GM10248 (cell line): ENCODE data around the gene NR2C2.

Experiments used
- CTCF ChIA-PET: fragments of 300-600 bp; sonication (Branson Sonifier 250); formaldehyde crosslinking; extraction: SDS; loops from one replicate; lab custom pipeline; 2021; ENCODE audit warnings: antibody characterized with exemption; lab: Yijun Ruan, JAX
- POLR2A ChIA-PET: fragments of 350-650 bp; sonication (Branson Sonifier 250); formaldehyde crosslinking; extraction: SDS; loops from one replicate; lab custom pipeline; 2020; ENCODE audit warnings: antibody characterized with exemption; lab: Yijun Ruan, JAX
- DNase-seq: peaks from one replicate; pipeline ENCODE4 v3.0.0; 2012; ENCODE audit errors: extremely low spot score
- CTCF ChIP-seq: IDR thresholded peaks from 2 replicates; pipeline ENCODE4 v1.5.1; 2012; ENCODE audit warnings: mild to moderate bottlenecking, low read depth; ENCODE audit errors: extremely low read depth, missing control alignments, control extremely low read depth

The NR2C2 gene

DNA sequence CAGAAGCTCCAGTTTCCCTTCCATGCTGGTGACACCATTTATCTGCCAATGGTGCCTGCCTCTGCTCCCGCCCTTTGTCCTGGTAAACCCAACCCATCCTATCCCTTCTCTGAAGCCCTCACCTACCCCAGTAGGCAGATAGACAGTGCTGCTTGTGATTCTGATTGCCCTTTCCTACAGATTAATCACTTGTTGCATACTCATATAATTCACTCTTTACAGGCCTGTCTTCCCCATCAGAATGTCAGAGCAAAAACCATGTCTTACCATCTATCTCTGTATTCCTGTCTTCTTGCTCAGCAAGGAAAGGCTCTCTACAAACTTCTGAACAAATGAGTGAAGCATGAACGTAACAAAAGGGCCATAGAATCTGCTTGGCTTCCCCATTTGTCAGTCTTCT is 69.8 kb downstream of the NR2C2 start:
- CTCF ChIA-PET = no interaction called here
- no peak for TF ChIP-seq CTCF
- POLR2A ChIA-PET = no interaction called here
- DNase-seq = no peak

DNA sequence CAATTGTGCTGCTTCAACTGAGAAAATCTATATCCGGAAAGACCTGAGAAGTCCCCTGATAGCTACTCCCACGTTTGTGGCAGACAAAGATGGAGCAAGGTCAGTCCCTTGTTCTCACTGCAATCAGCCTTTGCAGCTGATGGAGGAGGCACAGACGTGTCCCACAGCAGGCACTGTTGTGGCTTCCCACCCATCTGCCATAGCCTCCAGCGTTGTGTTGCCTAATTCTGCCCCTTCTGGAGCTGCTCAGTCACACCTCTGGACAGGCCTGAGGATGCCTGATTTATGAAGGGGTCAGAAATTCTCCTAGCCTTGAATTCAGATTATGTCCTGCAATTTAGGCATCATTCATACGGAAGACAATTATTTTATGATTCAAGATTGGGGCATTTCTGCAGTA is 75.9 kb downstream of the NR2C2 start:
- ChIA-PET POLR2A (no interaction called here), CTCF (interaction anchor here (1.1 to 1.4 kb wide), 3 partner anchors 14 to 97 kb away, joined by 3 read pairs; no protein-coding TSS in a partner anchor)
- DNase-seq = no peak
- TF ChIP-seq CTCF = no peak

DNA sequence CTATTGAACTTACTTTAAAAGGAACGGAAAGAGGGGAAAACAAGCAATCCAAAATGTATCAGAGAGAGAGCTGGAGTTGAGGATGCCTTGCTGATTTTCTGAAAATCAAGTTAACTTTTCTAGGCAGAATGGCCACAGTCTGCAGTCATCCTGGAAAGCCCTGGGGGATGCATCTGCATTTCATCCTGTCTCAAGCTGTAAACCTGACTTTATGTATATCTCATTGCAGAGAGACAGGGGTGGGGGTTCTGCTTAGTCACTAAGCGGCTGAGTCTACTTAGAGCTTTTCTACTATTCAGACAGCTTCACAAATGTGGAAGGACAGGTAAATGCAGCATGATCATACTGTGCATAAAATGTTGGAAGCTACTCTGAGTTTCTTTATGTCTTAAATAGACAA is 76.3 kb downstream of the NR2C2 start:
- DNase-seq = no peak
- POLR2A ChIA-PET = no interaction called here
- TF ChIP-seq CTCF = no peak
- CTCF ChIA-PET = interaction anchor here (1.1 to 1.4 kb wide), 3 partner anchors 13 to 98 kb away, joined by 3 read pairs; no protein-coding TSS in a partner anchor

DNA sequence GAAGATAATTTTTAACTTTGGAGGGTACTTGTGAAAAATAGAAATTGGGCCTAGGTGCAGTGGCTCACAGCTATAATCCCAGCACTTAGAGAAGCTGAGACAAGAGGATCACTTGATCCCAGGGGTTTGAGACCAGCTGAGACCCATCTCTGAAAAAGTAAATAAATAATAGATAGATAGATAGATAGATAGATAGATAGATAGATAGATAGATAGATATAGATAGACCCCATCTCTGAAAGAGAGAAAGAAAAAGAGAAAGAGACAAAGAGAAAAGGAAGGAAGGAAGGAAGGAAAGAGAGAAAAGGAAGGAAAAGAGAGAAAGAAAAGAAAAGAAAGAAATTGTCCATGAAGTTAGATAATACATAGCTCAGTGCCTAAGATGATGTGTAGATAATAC is 82.2 kb downstream of the NR2C2 start:
- DNase-seq = no peak
- POLR2A ChIA-PET = no interaction called here
- CTCF ChIA-PET = interaction anchor here (0.8 to 2.8 kb wide), 9 partner anchors 8 to 108 kb away, joined by 3 to 10 read pairs (median 6); no protein-coding TSS in a partner anchor
- no peak for TF ChIP-seq CTCF

DNA sequence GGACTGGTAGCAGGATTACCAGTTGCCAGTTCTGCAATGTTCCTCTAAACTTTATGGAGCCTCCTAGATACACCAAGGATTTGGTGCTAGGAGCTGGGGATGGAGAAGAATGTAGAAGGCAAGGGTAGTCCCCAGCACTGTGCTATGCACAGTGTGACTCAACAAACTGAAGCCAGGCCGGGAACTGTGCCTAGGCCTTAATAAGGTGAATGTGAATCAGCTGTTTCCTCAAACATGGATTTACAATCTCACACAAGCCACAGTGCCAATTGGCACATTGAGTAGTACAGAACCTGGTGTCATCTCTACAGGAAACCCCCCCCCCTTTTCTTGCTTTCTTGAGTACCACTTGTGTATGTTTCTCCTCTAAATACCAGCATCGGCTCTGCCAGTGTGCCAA is 85.3 kb downstream of the NR2C2 start:
- no peak for DNase-seq
- CTCF ChIA-PET = interaction anchor here (1.3 kb wide), 1 partner anchor 19 kb away, joined by 4 read pairs; no protein-coding TSS in a partner anchor
- TF ChIP-seq CTCF = no peak
- POLR2A ChIA-PET = no interaction called here

DNA sequence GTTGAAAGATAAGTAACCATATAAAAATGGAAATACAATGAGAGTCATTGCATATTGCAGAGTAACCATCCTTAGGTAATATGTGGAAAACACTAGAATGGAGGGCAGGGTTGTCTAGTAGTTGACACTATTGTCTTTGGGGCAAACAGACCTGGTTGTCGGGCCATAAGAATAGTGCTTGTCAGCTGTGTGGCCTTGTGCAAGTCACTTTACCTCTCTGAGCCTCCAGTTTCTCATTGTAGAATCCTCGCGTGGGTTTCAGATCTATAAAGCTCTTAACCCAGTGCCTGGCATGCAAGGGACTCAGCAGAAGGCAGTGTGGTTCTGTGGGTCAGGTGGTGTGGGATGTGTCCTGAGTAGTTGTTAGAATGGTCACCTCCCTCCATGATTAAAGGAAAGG is 85.7 kb downstream of the NR2C2 start:
- TF ChIP-seq CTCF = no peak
- ChIA-PET POLR2A (no interaction called here), CTCF (interaction anchor here (1.3 kb wide), 1 partner anchor 19 kb away, joined by 4 read pairs; no protein-coding TSS in a partner anchor)
- no peak for DNase-seq

GRCh38 chr3:15038306-15038705 is 90.9 kb downstream of the NR2C2 start:
- ChIA-PET POLR2A (no interaction called here), CTCF (interaction anchor here (0.9 to 4.5 kb wide), 5 partner anchors 9 to 42 kb away, joined by 3 to 25 read pairs (median 6); no protein-coding TSS in a partner anchor)
- TF ChIP-seq CTCF = no peak
- no peak for DNase-seq
